Sciatic nerve (tissue), 2 donors: ENCODE data around the gene TRIM26. TPM values are rescaled to one million over a fixed set of nuclear protein-coding genes. Genes with fewer than 3 reads are reported as not detected.
"Not testable (repeated sequence)": the region's sequence is repeated elsewhere in the genome, so short reads cannot be mapped to it uniquely, and the experiment has no call there.

ENCODE experiments used
- ATAC-seq: fragments of 200-7000 bp; cut with Tn5 transposase; one replicate; pipeline ENCODE4 v1.9.1; 2020; ENCODE audit warnings: mild to moderate bottlenecking, moderate library complexity
- DNase-seq: peaks from one replicate; pipeline ENCODE4 v3.0.0-alpha.2; 2020; ENCODE audit warnings: low spot score
- intact Hi-C: fragments of 100-400 bp; cut with DNase I; formaldehyde crosslinking; loops from one replicate; pipeline ENCODE4 v1.14.2; 2022
- total RNA-seq: library from RNA; stranded (reverse); fragmentation: NEBNext Ultra II Directional; extraction: Animal tissue kit (Norgen Biotek cat#: 25700); gene quantifications from one replicate; pipeline ENCODE4 v1.2.1, GENCODE V29; 2021
- donor health status: DM: no; HTN: no; CAD: no.
- donor health status: DM: no; HTN: no; CAD: no.

TRIM26 gene
- total RNA-seq, result 42.6 TPM

GRCh38 chr6:30212865-30213666 is at the start of gene TRIM26:
TSS of gene TRIM26 (minus strand) at chr6:30213406. CDS start at chr6:30199103, 14,303 bp downstream.
- ATAC-seq, result peak; percentile 98
- intact Hi-C loops, result no loop called here
- peak; percentile 98 for DNase-seq

GRCh38 chr6:30260036-30260504 is 46.9 kb upstream of the TRIM26 start:
- DNase-seq (peak; percentile 62), ATAC-seq (peak; percentile 31)

DNA sequence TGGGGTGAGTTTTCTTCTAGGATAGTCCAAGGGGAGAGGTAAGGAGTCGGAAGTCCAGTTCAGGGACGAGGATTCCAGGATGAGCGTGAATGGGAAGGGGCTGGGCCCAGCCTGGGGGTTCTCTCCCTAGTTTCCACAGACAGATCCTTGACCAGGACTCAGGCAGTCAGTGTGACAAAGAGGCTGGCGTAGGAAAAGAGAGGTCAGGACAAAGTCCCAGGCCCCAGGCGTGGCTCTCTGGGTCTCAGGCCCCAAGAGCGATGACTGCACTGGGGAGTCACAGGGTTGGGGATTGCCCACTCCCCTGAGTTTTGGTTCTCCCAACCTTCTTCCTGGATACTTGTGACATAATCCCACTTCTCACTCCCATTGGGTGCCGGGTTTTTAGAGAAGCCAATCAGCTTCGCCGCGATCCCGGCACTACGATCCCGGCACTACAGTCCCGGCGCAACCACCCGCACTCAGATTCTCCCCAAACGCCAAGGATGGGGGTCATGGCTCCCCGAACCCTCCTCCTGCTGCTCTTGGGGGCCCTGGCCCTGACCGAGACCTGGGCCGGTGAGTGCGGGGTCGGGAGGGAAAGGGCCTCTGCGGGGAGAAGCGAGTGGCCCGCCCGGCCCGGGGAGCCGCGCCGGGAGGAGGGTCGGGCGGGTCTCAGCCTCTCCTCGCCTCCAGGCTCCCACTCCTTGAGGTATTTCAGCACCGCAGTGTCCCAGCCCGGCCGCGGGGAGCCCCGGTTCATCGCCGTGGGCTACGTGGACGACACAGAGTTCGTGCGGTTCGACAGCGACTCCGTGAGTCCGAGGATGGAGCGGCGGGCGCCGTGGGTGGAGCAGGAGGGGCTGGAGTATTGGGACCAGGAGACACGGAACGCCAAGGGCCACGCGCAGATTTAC is 46.2 kb upstream of the TRIM26 start:
- DNase-seq (peak; percentile 80), ATAC-seq (peak; percentile 98)
- intact Hi-C loops, result no loop called here

More at GRCh38 chr6:30260036-30260504, 46.9 kb upstream of the TRIM26 start:
- intact Hi-C loops, result no loop called here

- intact Hi-C loops, result no loop called here
- DNase-seq (no peak), ATAC-seq (no peak)
Measured at GRCh38 chr6:30258204-30258603, 45.0 kb upstream of the TRIM26 start.

GRCh38 chr6:30252417-30252816 is 39.2 kb upstream of the TRIM26 start:
- ATAC-seq, intact Hi-C loops, DNase-seq: not testable (repeated sequence)

GRCh38 chr6:30244560-30244959 is 31.4 kb upstream of the TRIM26 start:
- ATAC-seq, result no peak
- intact Hi-C loops, result no loop called here
- no peak for DNase-seq

DNA sequence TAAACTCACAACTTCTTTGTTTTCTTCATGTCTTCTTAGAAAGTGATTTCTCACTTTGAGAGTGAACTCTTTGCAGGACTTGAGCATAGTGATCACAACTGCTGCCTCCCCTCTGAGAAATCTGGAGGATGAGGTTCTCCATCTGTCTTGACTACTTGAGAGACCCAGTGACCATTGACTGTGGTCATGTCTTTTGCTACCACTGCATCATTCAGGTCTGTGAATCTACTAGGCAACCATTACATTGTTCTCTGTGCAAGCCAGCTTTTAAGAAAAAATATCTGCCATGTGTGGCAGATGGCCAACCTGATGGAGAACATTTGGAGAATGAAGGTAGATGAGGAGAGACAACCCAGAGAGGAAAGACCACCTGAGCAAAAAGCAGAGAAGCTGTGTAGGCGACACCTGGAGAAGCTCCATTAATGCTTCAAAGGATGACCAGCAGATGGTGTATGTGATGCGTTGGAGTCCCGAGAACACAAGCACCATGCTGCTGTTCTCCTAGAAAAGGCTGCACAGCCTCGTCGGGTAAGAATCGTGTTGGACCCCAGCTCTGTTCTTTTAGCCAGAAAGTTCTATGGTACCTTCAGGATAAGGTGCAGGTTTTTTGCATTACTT is 25.1 kb upstream of the TRIM26 start:
- intact Hi-C loops, result no loop called here
- ATAC-seq (no peak), DNase-seq (no peak)

GRCh38 chr6:30234356-30234755 is 21.1 kb upstream of the TRIM26 start:
- intact Hi-C loops, result no loop called here
- ATAC-seq, result no peak
- no peak for DNase-seq

DNA sequence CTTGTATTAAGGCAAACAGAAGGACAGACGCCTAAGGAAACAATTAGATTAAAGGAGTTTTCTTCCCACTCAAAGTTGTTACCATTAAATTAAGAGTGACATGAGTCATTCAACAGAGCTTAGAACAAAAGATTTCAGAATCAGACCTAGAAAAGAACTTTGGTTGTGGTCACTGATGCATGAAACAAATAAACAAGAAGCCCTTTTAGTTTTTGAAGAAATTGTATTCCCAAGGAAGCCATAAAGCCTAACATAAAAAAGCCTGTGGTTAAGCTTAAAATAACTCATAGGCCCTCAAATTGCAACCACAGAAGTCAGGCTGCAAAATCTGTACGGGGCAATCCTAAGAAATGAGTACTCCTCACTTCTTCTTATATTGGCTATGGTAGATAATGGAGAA is 17.9 kb upstream of the TRIM26 start:
- DNase-seq, result no peak
- intact Hi-C loops, result no loop called here
- no peak for ATAC-seq

DNA sequence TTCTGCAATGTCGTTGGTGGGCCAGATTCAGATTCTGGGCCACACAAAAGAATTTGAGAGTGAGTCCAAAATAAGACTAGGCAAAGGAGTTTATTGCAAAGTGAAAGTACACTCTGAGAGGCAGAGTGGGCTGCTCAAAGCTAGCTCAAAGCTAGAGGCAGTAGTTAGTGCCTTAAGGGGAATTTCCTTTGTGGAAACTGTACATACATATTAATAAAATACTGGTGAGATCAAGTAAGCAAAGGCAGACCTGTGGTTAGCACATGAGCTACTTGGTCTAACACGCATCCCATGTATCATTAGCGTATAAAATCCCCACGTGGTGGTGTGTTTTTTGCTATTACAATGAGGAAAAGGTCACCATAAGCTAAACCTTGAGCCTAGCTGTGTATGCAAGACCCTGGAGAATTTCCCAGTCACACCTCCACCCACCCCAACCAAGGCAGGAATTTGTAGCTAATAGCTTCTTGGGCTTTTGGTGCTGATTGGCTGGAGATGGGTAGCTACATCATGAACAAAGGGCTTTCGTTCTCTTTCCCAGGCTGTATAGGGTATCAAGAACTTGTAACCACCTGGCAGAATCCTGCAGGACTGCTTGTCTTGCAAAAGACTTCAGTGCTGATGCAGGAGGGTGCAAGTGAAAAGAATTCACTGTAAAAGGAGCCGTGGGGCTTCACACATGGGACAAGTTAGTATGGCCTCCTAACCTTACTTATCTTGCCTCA is 14.7 kb upstream of the TRIM26 start:
- intact Hi-C loops, result no loop called here
- DNase-seq, result no peak
- no peak for ATAC-seq

- intact Hi-C loops, result no loop called here
- DNase-seq (no peak), ATAC-seq (no peak)
Measured at GRCh38 chr6:30227242-30227722, 14.1 kb upstream of the TRIM26 start.

- no peak for DNase-seq
- no peak for ATAC-seq
- intact Hi-C loops, result no loop called here
Measured at GRCh38 chr6:30223339-30223738, 10.1 kb upstream of the TRIM26 start.

- DNase-seq, intact Hi-C loops, ATAC-seq: not testable (repeated sequence)
Measured at GRCh38 chr6:30221956-30222355, 8.8 kb upstream of the TRIM26 start.

DNA sequence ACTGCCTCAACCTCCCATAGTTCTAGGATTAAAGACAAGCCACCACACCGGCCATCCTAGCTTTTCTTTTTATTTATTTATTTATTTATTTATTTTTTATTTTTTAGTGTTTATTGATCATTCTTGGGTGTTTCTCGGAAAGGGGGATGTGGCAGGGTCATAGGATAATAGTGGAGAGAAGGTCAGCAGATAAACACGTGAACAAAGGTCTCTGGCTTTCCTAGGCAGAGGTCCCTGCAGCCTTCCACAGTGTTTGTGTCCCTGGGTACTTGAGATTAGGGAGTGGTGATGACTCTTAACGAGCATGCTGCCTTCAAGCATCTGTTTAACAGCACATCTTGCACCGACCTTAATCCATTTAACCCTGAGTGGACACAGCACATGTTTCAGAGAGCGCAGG is 8.2 kb upstream of the TRIM26 start:
- ATAC-seq, DNase-seq, intact Hi-C loops: not testable (repeated sequence)

GRCh38 chr6:30219244-30219643 is 6.0 kb upstream of the TRIM26 start:
- ATAC-seq (no peak), DNase-seq (no peak)
- intact Hi-C loops, result no loop called here

DNA sequence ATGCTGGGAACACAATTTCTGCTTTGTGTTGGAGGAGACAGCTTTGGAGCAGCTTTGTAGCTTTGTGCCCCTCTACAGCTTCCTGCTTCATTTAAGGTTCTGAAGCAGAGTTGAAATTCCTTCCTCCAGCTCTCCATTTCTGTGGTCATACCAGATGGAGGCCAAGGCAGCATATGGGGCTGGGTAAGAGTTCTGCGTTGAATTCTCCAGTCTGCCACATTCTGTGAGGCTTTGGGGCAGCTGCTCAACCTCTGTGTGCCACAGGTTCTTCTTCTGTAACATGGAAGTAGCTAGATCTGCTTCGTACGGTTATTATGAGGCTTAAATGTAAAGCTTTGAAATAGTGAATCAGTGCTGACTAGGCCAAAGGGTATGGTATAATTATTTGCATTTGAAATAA is 2.9 kb upstream of the TRIM26 start:
- DNase-seq, result no peak
- intact Hi-C loops, result no loop called here

DNA sequence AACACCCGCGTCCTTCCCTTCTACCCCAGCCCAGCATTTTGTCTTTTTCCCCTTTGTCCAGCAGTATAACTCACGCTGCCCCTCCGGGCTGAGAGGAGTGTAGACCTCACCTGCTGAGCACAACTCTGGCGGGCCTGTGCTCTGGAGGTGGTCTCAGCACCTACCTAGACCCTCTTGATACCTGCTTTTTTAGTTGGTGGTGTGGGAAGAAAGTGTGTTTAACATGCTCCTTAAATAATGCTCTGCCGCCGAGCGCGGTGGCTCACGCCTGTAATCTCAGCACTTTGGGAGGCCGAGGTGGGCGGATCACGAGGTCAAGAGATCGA is 1.4 kb upstream of the TRIM26 start:
- no peak for DNase-seq
- no peak for ATAC-seq
- intact Hi-C loops, result no loop called here

More for the DNA sequence above, 2.9 kb upstream of the TRIM26 start:
- ATAC-seq, result no peak

- peak; percentile 93 for DNase-seq
- ATAC-seq, result peak; percentile 95
- intact Hi-C loops, result no loop called here
Measured at GRCh38 chr6:30213957-30214656, 901 bp upstream of the TRIM26 start.
